Suppressor macrophage (primary cell): ENCODE measurements around the gene PHACTR3.
"Not testable (repeated sequence)": the region's sequence is repeated elsewhere in the genome, so short reads cannot be mapped to it uniquely, and the experiment has no call there.

Source experiments
- DNase-seq, 4 experiments: peaks; one replicate each; pipeline ENCODE4 v3.0.0-alpha.2; 2020 to 2022

The PHACTR3 gene

DNA sequence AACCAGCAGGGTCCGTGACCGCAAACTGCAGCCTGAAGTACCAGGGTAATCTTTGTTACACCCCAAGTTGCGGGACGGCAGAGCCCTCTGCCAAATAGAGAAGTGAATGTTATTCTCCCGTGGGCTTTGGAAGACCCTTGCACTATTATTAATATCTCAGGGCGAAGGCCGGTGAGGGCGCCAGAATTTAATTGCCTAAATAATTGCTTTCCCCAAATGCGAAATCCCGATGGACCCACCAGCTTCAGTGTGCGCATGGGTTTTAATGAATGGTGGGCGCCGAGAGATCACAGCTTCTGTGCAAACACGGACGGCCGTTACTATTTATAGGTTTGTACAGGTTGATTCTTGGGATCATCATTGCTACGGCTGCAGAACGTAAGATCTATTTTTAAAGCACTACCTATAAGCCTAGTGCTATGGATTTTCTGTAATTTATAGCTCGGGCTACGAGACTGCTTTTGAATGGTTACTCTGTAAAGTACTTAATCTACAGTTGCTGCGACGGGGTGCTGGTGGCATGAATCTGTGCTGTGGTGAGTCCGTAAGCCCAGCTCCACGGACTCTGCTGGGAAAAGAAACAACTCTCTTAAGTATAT lies 15.2 kb upstream of the PHACTR3 start:
- DNase-seq = no peak

DNA sequence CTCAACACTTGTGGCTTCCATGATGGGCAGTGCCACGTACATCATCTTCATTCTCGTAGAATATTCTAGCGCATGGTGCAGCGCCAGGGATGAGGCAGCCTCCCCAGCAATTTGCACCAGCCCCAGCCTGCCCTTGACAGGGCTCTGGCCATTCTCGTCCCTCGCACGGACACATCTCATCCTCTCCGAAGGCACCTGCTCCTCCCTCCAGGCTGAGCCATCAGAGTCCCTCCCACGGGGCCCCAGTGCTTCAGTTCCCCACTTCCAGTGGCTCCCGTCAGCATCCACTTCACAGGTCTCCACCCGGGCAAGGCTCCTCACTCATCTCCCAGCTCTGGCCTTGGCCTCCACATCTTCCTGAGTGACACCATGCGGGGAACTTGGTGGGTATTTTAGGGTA lies 13.3 kb upstream of the PHACTR3 start:
- no peak for DNase-seq

DNA sequence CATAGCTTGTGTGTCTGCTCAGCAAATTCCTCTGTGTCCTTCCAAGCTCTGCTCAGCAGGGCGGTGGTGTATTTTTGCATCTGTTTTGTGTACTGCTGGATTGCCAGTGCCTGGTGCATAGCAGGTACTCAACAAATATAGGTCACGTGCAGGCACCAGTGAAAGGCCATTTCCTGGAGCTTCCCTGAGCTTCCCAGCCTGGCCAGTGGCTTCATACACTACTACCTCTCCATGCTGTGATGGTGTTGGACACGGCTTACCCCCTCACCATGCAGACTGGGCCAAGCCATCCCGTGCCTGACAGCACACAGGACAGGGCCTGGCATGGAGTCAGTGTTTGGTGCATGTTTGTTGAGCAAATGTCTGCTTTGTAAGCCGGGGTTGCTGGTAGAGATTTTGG lies 7.7 kb upstream of the PHACTR3 start:
- no peak for DNase-seq

DNA sequence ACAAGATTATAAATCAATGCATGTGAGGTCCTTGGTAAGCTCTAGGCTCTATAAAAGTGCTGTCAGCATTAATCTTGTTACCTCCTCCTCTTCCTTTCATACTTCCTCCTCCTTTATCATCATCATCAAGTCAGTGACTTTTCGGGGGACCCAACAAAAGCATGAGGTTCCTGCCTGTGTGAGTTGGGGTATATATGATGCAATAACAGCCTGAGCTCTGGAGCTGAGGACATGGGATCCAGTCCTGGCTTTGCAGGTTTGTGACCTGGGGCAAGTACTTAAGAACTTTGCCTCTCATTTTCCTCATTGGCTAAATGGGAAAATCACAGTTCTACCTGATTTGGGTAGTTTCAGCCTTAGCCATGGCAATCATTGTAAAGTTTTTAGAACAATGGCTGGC lies 7.1 kb upstream of the PHACTR3 start:
- no peak for DNase-seq

DNA sequence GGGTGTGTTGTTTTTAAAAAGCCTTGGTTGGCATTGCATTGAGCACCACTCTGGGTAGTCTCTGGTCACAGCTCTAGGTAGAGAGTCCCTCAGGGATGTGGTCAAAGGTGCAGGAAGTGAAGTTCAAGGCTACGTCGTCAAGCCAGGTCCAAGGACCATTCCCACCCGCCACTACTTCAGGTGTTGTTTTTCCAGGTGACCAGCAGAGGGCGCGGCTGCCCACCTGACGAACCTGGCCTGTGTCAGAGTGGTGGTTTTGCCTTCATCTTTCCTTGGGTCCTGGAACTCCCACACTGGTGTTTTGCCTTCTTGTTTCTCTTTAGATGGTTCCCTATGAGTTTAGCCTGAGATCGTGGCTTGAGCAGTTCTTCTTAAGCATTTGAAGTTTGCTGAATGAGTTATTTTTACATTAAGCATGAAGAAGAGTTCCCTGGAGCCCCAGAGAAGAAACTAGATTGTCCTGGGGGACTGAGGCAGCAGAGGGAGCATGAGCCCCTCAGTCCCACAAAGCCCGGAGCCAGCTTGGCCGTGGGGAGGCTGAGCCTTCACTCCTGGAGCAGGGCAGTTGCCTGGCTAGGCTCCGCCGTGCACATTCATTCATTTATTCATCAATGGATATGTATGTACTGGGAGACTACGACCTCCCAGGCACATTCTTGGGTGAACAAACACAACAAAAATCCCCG lies 5.6 kb upstream of the PHACTR3 start:
- DNase-seq = peak; percentile 28 to 56 (median 39)

DNA sequence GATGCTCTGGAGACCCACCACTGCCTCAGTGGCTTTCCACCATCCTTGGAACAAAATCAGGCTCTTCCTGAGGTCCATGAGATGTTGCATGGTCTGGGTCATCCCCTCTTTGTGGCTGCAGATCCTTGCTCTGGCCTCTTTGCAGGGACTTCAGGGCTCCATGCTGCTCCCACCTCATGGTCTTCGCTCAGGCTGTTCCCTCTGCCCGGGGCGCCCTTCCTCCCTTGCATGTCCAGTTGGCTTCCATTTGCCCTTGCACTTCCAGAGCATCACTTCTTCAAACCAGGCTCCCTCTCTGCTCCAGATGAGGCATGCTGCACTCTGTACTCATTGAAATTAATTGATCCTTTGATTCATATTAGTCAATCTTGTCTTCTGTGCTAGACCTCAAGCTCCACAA lies 4.4 kb upstream of the PHACTR3 start:
- DNase-seq = no peak

DNA sequence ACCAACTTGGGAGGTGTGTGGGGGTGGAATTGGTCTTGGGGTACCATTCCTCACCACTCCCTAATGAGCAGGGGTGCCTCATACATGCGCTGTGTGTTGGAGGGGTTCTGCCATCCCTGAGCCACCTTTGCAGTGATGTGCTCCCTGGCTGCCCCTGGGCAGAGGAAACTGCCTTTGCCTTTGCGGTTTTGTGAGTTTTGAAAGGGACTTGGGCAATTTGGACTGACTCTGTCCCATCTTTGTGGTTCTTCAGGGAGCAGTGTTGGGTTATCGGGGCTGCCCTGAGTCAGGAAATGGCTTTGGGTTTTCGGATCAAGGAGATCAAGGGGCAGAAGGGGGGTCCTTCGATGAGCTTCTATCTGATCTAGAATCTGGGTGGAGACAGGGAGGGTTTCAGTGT lies 3.9 kb upstream of the PHACTR3 start:
- no peak for DNase-seq

DNA sequence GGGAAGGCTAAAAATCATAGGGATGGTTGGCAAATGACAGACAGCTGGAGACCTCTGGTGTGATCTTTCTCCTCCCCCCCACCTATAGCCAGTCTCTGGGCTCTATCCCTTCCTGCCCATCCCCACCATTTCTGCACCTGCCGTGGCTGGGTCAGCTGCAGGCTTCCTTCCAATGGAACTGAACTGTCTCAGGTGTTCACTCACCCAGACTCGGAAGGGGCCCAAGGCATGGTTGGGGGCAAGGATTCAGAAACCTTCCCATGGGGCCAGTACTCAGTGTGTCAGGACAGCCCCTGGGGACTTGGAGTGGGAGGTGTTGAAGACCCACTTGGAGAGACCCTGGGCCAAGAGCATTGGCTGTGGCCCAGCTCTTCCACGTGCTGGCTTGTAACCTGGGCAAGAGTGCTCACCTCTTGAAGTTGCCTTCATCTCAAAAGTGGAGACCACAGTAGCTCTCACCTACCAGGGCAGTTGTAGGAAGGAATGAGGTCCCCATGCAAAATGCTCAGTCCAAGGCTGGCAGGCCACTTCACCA lies 1.7 kb upstream of the PHACTR3 start:
- DNase-seq = no peak

DNA sequence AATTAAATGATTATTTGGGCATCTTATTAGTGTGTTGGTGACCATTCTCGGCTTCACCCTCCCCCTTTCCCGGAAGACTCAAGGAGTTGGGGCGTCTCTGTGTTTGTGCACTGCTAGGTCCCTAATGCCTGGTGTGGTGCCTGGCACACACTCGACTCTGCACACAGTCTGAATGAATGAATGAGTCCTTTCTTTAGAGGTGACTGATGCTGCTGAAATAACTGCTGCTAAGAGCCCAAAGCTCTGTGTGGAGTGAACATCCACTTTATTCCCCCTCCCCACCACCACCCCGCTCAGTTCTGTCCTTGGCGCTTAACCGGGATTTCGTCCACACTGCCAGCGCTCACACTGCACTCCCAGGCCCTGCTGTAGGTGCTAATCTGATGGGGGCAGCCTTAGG lies 1.2 kb upstream of the PHACTR3 start:
- DNase-seq = no peak

DNA sequence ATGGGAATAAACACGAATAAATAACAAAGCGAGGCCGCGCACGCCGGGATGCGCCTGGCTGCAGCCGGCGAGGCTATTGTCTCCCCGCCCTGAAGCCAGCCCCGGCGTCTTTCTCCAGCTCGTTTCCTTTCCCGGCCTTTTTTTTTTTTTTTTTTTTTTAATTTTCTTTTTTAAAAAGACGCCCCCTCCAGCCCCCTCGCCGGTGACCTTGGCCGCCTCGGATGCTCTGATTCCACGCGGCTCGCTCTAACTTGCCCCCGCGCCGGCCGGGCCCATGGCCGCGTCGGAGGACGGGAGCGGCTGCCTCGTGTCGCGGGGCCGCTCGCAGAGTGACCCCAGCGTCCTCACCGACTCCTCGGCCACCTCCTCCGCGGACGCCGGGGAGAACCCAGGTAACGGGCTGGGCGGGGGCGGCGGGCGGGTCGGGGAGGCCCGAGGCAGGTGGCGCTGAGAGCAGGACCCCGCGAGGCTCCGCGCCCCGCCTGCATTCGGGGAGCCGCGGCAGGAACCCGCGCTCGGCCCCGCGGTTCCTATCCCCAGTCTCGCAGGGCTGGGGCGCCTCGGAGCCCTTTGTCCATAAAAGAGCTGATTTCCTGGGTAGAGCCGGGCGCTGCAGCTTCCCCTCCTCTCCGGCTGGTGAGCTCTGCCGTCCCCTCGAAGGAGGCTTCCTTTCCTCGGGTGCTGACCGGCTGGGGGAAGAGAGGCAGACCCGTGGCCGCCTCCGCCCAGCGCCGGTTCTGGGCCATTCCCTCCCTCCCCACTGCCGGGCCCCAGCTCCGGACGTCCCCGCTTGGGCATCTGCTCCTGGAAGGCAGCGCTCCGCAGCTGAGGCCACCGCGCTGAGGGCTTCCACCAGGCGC lies 631 bp downstream of the PHACTR3 start:
- DNase-seq = peak in 2 of 4 experiments; percentile 6 to 14

DNA sequence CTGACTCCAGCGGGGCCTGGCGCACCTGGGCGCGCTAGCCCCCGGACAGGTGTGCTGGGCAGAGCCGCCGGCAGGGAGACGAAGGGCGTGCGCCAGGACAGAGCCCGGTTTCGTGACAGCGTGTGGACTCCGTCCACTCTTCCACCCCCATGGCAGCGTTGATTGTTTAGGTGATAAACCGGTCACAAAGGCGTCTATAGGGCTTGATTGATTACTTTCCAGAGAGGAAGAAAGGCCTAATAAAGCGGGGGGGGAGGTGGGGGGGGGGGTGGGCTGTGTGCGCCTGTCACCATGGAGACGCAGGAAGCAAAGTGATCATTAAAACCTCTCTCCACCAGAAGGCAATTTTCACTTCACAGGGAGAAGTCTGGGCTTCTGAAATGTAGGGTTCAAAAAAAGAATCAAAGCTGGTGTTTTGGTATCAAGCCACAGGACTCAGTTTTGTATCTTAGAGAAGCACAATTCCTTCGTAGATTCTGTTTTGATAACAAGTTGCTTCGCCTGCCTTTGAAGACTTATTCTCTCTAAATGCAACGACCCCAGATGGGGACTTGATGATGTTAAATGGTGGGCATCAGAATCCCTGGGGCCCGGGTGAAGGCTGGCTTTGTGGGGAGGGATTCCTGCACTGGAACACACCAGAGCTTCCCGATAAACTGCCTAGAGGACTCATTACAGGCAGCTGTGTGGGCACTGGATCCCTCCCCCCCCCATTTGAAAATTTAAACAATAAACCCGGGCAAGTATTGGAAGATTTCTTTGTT lies 1.4 kb downstream of the PHACTR3 start:
- no peak for DNase-seq

DNA sequence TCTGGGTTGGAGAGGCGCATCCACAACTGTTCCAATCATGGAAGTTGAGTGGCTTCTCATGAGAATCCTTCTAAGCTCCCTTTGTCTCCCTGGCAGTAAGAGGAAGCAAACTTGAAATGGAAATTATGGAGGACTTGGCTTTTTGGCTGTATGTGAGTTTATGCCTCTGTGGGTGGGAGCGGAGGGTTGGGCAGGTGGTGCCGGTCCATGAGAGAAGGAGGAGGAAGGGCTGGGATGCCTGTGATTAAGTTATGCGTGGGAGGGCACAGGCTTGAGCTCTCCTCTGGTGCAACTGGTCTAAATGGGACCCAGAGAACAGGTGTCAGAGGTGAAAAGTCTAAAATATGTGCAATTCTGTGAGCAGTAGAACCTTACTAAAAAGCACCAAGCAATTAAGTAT lies 2.2 kb downstream of the PHACTR3 start:
- no peak for DNase-seq

DNA sequence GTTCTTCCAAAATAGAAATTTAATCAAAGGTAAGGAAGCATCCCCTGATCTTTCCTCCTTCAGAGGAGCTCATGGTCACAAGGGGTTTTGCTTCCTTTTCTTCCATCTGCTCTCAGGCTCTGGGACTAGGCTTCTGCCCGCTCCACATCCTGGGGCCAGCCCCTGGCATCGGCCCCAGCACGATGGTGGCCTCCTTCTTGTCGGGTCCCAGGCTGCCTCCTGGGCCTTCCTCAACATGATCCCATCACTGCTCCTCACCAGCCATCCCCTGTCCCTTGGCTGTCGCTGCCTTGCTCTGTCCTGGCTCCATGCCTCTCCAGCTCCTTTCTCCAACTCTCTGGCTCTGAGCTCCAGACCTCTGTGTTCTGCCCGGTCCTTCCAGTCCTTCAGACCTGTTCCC lies 4.1 kb downstream of the PHACTR3 start:
- no peak for DNase-seq

DNA sequence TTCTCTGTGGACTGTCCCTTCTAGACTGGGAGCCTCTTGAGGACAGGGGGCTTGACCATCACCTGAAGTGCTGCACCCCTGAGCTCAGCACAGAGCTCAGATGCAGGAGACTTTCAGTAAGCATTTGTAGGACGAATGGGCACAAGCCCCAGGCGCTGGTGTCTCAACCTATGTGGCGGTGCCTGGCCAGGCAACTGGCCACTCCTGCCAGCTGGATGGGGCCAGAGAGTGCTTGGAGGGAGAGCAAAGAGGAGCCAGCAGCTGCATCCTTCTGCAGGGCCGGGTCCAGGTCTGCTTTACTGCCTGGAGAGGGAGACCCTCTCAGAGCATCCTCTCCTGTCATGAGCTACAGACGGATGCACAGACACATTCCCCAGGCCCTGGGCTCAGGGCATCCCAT lies 4.5 kb downstream of the PHACTR3 start:
- DNase-seq = no peak

DNA sequence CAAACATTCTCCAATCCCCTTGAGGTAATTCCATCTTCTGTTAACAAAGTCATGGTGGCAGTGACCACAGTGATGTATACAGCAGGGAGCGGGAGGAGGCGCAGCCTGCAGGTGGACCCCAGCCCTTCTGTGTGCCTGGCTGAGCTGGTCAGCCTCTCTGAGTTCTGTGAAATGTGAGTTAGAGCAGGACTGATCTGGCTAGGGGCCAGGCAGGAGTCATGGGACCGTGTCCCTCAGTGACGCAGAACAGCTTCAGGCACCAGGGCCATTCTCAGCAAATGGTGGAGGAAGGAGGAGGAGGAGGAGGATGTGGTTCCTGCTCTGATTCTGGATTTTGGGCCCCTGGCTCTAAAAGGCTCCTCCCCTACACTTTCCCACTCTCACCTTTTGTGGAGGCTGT lies 6.9 kb downstream of the PHACTR3 start:
- DNase-seq = no peak

DNA sequence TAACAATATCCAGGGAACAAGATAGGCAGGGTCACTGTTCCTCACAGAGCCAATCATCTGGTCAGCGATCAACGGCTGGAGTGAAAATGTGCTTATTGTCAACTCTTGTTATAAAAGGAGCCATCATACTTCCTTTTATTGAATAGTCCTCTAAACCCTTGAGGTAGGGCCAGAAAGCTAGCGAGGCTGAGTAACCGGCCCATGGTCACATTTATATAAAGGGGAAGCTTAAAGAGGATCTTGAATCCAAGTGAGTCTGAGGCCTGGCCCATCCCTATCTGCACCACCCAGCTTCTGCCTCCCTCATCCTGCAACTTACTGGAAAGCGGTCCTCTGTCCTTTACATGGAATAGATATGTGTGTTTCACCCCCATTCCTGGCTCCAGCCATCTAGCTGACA lies 9.5 kb downstream of the PHACTR3 start:
- DNase-seq = peak; percentile 54 to 66 (median 63)

DNA sequence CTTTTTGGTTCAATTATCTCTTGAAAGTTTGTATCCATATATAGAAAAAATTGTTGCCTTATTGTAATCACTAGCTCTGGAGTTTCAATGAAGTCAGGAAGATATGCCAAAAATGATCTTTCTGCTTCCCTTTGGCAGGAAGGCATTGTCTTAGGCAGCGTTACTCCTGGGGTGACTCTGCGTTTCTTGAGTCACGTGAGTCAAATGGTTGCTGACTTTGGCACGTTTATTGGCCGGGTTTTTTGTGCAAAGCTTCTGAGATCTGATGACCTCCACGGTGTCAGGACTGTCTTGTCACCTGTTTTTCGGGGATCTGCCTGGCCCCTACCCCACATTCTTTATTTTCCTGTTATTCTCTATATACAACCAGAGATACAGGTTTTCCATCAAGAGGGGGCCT lies 10.4 kb downstream of the PHACTR3 start:
- DNase-seq = no peak

DNA sequence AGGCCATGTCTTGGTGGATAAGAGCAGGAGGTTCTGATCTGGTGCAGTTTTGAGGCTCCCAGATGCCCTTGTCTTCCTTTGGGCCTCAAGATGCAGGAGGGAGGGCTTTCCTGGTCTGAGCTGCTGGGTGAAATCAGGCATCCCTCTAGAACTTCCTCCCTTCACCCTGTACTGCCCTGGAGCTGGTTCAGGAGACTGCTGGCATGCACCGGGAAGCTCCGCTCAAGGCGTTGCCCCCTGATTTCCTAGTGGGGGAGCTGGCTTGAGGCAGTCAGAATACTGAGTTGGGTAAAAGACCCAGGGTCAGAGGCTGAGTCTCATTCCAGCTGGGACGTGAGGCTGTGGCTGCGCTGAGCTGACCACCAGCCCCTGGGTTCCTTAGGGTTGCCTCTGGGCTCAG lies 12.0 kb downstream of the PHACTR3 start:
- DNase-seq = no peak

DNA sequence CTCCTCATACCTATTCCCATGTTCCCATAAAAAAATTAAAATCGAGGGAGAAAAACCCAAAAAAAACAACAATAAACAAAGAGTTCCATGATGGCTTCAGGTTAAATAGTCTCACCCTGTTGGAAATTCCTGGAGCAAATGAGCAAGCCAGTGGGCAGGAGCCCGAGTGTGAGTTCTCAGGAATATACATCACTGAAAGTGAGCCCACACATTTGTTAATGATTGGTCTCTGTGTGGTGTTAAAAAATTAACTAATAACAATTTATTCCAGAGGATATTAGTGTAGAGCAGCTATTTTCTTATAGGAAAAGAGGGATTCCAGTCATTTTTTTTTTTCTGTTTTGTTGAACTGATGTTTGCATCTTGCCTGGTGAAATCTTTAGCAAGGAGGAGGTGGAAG lies 12.9 kb downstream of the PHACTR3 start:
- DNase-seq = no peak

DNA sequence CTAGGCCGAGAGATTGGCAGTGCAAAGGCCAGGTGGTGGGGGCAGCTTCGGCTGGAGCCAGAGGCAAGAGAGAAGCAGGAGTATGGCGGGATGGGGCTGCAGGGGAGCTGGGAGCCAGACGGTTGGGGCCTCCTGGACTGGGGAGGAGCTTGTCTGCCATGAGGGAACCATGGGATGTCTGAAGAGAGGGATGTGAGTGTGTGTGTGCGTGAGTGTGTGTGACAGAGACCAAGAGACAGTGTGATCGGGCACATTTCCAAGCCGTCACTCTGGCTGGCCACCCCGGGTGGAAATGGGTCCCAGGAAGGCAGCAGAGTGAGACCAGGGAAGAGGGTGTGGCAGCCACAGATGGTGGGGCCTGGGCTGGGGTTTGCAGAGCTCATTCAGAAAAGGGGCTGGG lies 13.8 kb downstream of the PHACTR3 start:
- no peak for DNase-seq

DNA sequence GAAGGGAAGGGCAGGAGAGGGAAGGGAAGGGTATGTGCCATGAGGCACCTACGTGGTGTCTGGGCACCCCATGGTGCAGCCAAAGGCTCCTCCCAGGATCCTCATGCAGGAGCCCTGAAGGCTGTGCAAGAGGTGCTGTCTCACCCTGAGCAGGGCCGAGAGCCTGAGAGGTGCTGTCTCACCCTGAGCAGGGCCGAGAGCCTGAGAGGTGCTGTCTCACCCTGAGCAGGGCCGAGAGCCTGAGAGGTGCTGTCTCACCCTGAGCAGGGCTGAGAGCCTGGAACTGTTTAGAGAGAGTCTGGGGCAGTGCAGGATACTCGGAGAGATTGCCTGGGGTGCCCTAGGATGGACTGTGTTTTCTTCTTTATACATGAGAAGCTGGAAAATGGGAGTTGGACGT lies 14.2 kb downstream of the PHACTR3 start:
- DNase-seq = not testable (repeated sequence)

DNA sequence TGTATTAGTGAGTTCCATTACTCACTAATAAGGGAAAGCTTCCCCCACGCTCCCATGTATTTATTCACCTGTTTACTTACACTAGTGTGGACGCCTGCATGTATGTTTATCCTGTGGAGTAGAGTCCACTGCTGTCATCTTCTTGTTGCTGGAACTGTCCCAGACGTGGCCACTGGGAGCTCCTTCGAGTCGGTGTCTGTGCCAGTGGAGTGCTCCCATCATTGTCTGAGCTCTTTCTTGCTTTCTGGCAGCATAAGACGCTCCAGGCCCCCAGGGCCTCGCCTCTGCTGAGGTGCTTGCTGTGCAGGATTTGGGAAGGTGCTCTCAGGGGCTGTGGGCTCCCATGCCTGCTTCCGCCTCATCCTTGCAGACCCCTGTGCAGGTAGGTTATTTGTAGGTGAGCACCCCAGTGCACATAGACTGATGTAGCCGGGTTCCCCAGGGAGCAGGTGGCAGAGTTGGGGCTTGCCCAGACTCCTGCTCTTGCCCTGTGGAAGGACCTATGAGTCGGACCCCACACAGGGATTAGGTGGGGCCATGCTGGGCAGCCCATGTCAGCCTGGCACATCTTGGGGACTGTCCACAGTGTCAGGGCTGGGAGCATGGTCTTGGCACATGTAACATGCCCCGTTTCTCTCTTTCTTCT lies 16.6 kb downstream of the PHACTR3 start:
- DNase-seq = no peak
